Breast epithelium (tissue), 3 donors: Measurements from ENCODE around the gene CCL7.

Experiments
- POLR2A ChIP-seq: fragments of 450-650 bp; IDR thresholded peaks from one replicate; pipeline ENCODE4 v1.6.1; 2016; ENCODE audit warnings: antibody characterized with exemption, mild to moderate bottlenecking, moderate library complexity
- POLR2AphosphoS5 ChIP-seq, 3 donors: sonication (generic); formaldehyde crosslinking; IDR thresholded peaks; one replicate each; pipeline ENCODE4 v1.6.1; 2017; ENCODE audit warnings: antibody characterized with exemption in 3 of 3
- TF ChIP-seq, protein P1 (sequence below), 3 donors: fragments of 450-650 bp; IDR thresholded peaks; one replicate each; pipeline ENCODE4 v1.5.1; 2016 to 2017; ENCODE audit warnings: antibody characterized with exemption in 3 of 3, mild to moderate bottlenecking in 3 of 3, moderate library complexity in 3 of 3

DNA sequence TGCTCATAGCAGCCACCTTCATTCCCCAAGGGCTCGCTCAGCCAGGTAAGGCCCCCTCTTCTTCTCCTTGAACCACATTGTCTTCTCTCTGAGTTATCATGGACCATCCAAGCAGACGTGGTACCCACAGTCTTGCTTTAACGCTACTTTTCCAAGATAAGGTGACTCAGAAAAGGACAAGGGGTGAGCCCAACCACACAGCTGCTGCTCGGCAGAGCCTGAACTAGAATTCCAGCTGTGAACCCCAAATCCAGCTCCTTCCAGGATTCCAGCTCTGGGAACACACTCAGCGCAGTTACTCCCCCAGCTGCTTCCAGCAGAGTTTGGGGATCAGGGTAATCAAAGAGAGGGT is 14.7 kb upstream of the CCL7 start:
- TF ChIP-seq, protein P1, sequence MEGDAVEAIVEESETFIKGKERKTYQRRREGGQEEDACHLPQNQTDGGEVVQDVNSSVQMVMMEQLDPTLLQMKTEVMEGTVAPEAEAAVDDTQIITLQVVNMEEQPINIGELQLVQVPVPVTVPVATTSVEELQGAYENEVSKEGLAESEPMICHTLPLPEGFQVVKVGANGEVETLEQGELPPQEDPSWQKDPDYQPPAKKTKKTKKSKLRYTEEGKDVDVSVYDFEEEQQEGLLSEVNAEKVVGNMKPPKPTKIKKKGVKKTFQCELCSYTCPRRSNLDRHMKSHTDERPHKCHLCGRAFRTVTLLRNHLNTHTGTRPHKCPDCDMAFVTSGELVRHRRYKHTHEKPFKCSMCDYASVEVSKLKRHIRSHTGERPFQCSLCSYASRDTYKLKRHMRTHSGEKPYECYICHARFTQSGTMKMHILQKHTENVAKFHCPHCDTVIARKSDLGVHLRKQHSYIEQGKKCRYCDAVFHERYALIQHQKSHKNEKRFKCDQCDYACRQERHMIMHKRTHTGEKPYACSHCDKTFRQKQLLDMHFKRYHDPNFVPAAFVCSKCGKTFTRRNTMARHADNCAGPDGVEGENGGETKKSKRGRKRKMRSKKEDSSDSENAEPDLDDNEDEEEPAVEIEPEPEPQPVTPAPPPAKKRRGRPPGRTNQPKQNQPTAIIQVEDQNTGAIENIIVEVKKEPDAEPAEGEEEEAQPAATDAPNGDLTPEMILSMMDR (IDR thresholded peaks at IDR 0.05), result no peak
- no peak for TF ChIP-seq POLR2A
- peak in 1 of 3 donors; percentile 7 for TF ChIP-seq POLR2AphosphoS5 (IDR thresholded peaks at IDR 0.05)
